Measurements from ENCODE around the gene FKBP1B.

GRCh38 chr2:24009680-24010476 is 39.7 kb upstream of the FKBP1B start, which contains the start of gene MFSD2B:
- no peak for TF ChIP-seq CTCF (IDR thresholded peaks at IDR 0.05; ENCODE audit: insufficient read depth, low read length, poor library complexity, severe bottlenecking)
- no peak for TF ChIP-seq EZH2phosphoT487 (conservative IDR thresholded peaks at IDR 0.05; ENCODE audit: low read length)
